ENCODE data around the gene SLC5A6. TPM values are rescaled to one million over a fixed set of nuclear protein-coding genes. Genes with fewer than 3 reads are reported as not detected.

Gene SLC5A6
- total RNA-seq, 2 experiments from 2014 or later: 34.9 to 37.7 TPM

GRCh38 chr2:27211241-27211942 lies 676 bp downstream of the SLC5A6 start:
- no peak for TF ChIP-seq CTCF (IDR thresholded peaks at IDR 0.05)
- no peaks in the 10 kb centered on the region for H3K9me3 Mint-ChIP-seq
- CTCF ChIA-PET: interaction anchor here (0.7 to 1.2 kb wide), 6 partner anchors 9 to 249 kb away, joined by 3 to 5 read pairs (median 3); partner anchors contain the start of gene ABHD1
- ATAC-seq: no peak
- peak overlapping the region; percentile 91 for H3K4me3 Mint-ChIP-seq
- POLR2A ChIA-PET: interaction anchor here (1.2 to 1.7 kb wide), 7 partner anchors 21 to 140 kb away, joined by 3 to 5 read pairs (median 3); partner anchors contain the start of gene OST4
- intact Hi-C loops (cut with micrococcal nuclease): loop anchor here (10.0 kb wide), 1 partner anchor 117 kb away; no protein-coding TSS in a partner anchor
- peak; percentile 13 for DNase-seq
- H3K36me3 Mint-ChIP-seq (ENCODE audit: low read depth): peaks cover 34% of the 10 kb centered on the region
- no peaks in the 10 kb centered on the region for H3K27me3 Mint-ChIP-seq
- peak overlapping the region; percentile 91 for H3K27ac Mint-ChIP-seq
- peaks cover 37% of the 10 kb centered on the region for H3K4me1 Mint-ChIP-seq (ENCODE audit: low read depth)

GRCh38 chr2:27209621-27210401 lies 2.3 kb downstream of the SLC5A6 start:
- Mint-ChIP-seq H3K9me3 (no peaks in the 10 kb centered on the region), H3K4me3 (peak overlapping the region; percentile 46), H3K27me3 (no peaks in the 10 kb centered on the region), H3K4me1 (ENCODE audit: low read depth) (peaks cover 30% of the 10 kb centered on the region), H3K27ac (peak overlapping the region; percentile 11), H3K36me3 (ENCODE audit: low read depth) (peaks cover 39% of the 10 kb centered on the region)
- DNase-seq (no peak), ATAC-seq (no peak)
- intact Hi-C loops (cut with micrococcal nuclease): loop anchor here (10.0 kb wide), 1 partner anchor 115 kb away; no protein-coding TSS in a partner anchor
- CTCF ChIA-PET: interaction anchor here (0.9 to 1.0 kb wide), 2 partner anchors 34 to 40 kb away, joined by 3 read pairs; no protein-coding TSS in a partner anchor
- POLR2A ChIA-PET: interaction anchor here (0.6 to 1.3 kb wide), 3 partner anchors 9 to 78 kb away, joined by 3 to 4 read pairs (median 3); no protein-coding TSS in a partner anchor
- TF ChIP-seq CTCF (IDR thresholded peaks at IDR 0.05): no peak

GRCh38 chr2:27208486-27209050 lies 3.5 kb downstream of the SLC5A6 start:
- Mint-ChIP-seq H3K36me3 (ENCODE audit: low read depth) (peaks cover 41% of the 10 kb centered on the region), H3K27me3 (no peaks in the 10 kb centered on the region), H3K4me1 (ENCODE audit: low read depth) (peaks cover 24% of the 10 kb centered on the region), H3K27ac (no peak overlapping the region), H3K4me3 (no peak overlapping the region), H3K9me3 (no peaks in the 10 kb centered on the region)
- no peak for TF ChIP-seq CTCF (IDR thresholded peaks at IDR 0.05)
- intact Hi-C loops (cut with micrococcal nuclease): no loop called here
- CTCF ChIA-PET: interaction anchor here (1.8 kb wide), 1 partner anchor 362 kb away, joined by 3 read pairs; no protein-coding TSS in a partner anchor
- DNase-seq: no peak
- ATAC-seq: no peak
- POLR2A ChIA-PET: interaction anchor here (1.3 kb wide), 1 partner anchor 77 kb away, joined by 3 read pairs; no protein-coding TSS in a partner anchor

DNA sequence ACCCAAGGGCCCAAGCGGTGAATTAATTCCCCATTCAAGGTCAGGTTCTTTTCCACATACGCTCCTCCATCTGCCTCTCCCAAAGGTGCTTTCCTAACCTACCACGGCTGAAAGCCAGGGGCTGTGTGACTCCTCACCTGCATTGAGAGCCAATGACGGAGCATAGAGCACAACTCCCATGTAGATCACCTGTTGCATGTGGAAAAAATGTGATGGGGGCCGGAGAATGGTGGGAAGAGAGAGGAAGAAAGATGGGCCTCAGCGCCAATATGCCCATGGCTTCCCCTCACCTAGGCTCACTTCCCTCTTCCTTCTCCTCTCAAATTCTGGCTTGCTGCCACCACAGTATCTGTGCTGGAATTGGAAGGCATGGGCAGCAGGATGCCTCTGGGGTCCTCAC lies 5.7 kb downstream of the SLC5A6 start:
- CTCF ChIA-PET: interaction anchor here (1.1 kb wide), 1 partner anchor 73 kb away, joined by 3 read pairs; no protein-coding TSS in a partner anchor
- Mint-ChIP-seq H3K4me3 (no peak overlapping the region), H3K4me1 (ENCODE audit: low read depth) (peaks cover 21% of the 10 kb centered on the region), H3K27me3 (no peaks in the 10 kb centered on the region), H3K9me3 (no peaks in the 10 kb centered on the region), H3K27ac (no peak overlapping the region), H3K36me3 (ENCODE audit: low read depth) (peaks cover 42% of the 10 kb centered on the region)
- POLR2A ChIA-PET: interaction anchor here (0.9 kb wide), 1 partner anchor 13 kb away, joined by 3 read pairs; no protein-coding TSS in a partner anchor
- no peak for TF ChIP-seq CTCF (IDR thresholded peaks at IDR 0.05)
- intact Hi-C loops (cut with micrococcal nuclease): no loop called here
- ATAC-seq: no peak
- no peak for DNase-seq
